GM19240 (cell line): Measurements from ENCODE around the gene MUCL3.
"Not testable (repeated sequence)": the region's sequence is repeated elsewhere in the genome, so short reads cannot be mapped to it uniquely, and the experiment has no call there.

Experiments
- DNase-seq: peaks from one replicate; pipeline ENCODE4 v3.0.0; 2011; ENCODE audit warnings: low spot score; ENCODE audit not compliant: insufficient read length

The MUCL3 gene

DNA sequence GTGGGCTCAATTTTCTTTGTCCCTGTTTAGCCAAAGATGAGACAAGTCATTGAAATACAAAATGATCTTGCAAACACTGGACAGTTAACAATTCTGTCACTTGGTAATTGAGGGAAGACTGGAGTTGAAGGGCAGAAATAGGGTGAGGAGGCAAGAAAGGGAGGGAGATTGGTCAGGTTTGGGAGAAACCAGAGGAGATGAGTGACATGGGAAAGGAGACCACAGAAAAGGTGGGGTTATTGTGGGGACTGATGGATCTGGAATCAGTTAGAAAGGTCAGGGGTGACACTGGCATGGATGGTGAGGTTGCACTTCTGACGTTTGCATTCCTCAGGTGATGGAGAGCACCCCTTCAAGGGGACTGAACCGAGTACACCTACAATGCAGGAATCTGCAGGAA lies 32.1 kb upstream of the MUCL3 start:
- DNase-seq, result no peak

DNA sequence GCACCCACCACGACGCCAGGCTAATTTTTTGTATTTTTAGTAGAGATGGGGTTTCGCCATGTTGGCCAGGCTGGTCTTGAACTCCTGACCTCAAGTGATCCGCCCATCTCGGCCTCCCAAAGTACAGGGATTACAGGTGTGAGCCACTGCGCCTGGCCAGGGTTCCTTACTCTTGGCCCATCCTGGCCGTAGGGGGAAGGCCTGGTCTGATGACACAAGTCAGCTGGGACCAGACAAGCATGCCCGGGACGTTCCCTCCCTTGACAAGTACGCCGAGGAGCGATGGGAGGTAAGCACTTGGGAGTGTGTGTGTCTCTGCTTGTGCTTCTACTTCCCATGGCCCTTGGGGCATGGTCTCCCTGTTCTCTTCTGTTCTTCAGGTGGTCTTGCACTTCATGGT lies 30.3 kb upstream of the MUCL3 start:
- DNase-seq, result not testable (repeated sequence)

DNA sequence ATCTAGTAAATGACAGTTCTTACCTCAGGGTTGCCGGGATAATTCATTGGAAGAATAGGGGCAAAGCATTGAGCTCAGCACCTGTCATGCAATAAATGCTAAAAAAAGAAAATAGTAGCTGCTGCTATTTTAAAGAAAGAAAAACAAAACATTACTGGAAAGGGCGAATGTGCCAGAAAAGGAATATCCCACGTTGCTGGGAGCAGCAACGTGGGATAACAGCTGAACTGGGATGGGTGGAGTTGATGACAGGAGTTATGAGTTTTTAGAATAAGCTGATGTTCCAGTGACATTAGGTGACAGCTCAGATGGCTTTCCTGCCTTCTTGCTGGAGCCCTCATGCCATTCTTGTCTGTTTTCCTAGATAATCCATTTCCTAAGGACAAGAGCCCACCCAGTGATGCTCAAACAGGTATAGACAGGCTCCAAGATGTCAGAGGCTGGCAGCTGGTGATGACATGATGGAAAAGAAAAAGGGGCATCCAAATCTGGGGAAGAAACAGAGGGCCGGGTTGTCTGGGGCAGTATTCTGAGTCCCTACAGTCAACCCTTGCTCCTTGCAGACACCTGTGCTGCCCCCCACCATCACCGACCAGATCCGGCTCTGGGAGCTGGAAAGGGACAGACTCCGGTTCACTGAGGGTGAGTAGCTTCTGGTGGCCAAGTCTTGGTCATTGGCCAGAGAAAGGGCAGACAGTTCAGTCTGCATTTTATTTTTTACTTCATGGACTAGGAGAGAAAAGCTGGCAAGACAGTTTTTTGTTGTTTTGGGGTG lies 27.8 kb upstream of the MUCL3 start:
- no peak for DNase-seq

DNA sequence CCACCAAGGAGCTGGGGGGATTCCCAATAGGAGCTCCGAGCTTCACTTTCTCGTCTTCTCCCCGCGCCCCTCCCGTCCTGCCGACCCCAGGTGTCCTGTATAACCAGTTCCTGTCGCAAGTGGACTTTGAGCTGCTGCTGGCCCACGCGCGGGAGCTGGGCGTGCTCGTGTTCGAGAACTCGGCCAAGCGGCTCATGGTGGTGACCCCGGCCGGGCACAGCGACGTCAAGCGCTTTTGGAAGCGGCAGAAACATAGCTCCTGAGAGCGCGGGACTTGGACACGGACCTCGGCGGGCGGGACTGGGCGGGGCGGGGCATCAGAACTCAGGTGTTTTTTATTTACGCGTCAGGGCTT lies 27.1 kb upstream of the MUCL3 start:
- DNase-seq, result no peak

DNA sequence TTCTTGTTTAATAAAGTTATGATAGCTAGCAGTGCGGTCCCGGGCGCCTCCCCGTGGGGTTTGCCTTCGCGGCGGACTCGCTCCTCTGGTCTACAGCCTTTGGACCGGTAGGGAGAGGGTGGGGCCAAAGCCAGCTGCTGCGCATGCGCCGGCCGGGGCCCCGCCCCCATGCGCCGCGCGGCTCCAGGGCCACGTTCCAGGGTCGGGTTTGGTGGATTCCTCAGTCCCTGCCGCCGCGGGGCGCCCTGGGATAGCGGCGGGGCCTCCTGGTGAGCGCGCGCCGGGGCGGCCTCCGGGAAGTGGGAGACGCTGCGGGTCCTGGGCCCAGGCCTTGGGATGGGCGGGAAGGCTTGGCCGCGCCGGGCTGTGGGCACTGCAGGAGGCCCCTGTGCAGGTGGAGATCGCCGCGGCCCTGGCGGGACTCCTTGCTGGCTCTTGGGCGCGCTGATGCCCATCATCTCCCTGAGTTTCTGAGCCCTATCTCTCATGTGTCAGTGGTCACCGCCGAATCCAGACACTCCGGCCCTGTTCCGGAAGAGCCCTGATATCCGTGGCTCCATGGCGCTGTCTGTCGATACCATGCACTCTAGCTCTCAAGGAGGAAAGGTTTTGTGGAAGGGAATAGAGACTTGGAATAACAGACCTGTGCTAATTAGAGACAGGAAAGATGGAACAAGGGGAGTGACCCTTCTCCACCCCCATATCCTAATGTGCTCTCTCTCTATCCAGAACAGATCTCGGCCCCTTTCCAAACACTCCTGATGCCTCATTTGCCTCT lies 26.5 kb upstream of the MUCL3 start, which contains the start of gene VARS2:
VARS2 (plus strand) TSS at position 163 of the 778 bp plus-strand sequence; CDS start at position 762, 599 bp downstream.
- DNase-seq, result peak; percentile 96

DNA sequence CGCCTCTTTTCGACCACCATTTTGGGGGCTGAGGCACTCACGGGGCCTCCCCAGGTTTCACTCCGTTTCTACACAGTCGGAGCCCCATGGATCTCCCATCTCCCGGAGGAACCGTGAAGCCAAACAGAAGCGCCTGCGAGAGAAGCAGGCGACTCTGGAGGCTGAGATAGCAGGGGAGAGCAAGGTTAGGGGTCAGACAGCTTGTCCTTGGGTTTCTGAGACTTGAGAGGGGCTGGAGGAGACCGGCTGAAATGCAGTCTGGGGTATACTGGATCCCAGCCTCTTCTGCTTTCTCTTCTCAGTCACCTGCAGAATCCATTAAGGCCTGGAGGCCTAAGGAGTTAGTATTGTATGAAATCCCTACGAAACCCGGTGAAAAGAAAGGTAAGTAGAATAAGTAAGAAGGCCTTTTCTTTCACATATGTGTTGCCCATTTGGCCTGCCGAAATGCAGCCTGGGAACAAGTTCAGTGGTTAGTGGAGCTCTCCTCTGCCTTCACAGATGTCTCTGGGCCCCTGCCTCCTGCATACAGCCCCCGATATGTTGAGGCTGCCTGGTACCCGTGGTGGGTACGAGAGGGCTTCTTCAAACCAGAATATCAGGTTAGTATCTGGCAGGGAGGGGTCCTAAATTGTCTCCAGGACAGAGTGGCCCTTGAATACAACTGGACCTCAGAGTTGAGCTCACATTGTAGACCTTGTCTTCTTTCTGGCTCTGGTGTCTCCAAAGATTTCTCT lies 25.8 kb upstream of the MUCL3 start:
- peak; percentile 19 for DNase-seq

DNA sequence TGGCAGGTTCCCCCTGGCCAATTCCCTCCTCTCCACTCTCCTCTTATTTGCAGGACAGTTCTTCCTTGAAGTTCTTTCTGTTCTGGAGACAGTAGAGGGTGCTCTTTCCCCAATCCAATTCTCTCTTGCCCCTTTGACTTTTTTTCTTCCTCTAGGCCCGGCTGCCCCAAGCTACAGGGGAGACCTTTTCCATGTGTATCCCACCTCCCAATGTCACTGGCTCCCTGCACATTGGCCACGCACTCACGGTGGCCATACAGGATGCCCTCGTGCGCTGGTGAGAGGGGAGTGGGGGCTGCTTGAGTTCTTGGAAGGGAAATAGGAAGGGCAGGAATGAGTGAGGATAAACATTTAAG lies 25.2 kb upstream of the MUCL3 start:
- DNase-seq, result peak; percentile 81

DNA sequence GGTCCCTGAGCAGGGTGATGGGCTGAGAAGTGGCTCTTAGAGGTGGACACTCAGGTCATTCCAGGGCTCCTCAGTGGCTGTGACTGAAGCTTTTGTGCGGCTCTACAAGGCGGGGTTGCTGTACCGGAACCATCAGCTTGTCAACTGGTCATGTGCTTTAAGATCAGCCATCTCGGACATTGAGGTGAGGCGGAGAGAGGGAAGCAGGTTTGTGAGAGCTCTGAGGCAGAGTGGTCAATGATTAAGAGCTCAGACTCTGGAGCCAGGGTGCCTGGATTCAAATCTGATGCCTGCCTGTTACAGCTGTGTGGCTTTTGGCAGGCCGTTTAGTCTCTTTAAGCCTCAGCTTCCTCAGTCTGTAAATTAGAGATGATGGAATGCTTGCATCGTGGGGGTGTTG lies 23.7 kb upstream of the MUCL3 start:
- DNase-seq, result no peak

DNA sequence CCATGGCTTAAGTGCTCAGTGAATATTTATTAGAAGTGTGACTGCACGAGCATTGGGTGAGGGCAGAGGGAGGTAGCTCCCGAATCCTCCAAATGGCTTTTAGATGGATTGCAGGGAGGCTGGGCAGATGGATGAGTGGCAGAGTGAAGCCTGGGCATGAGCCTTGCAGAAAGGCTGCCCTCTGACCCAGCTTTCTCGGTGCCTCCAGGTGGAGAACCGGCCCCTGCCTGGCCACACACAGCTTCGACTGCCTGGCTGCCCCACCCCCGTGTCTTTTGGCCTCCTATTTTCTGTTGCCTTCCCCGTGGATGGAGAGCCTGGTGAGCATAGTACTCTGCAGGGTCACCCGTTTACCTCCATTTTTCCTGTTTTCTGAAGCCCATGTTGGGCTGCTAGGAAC lies 23.3 kb upstream of the MUCL3 start:
- no peak for DNase-seq

DNA sequence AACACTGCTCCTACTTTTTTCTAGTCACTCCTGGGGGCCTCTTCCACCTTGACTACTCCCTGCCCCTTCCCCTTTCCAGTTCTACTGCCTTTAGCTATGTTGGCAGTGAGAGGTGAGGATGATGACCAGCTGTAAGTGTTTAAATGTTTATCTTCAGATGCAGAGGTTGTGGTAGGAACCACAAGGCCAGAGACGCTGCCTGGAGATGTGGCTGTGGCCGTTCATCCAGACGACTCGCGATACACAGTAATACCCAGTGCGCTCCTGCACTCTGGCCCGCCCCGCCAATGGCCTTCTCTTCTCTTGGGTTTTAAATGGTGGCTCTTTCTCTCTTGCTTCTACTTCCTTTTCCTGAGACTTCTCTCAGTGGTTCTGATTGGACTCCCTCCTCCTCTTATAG lies 22.1 kb upstream of the MUCL3 start:
- no peak for DNase-seq

DNA sequence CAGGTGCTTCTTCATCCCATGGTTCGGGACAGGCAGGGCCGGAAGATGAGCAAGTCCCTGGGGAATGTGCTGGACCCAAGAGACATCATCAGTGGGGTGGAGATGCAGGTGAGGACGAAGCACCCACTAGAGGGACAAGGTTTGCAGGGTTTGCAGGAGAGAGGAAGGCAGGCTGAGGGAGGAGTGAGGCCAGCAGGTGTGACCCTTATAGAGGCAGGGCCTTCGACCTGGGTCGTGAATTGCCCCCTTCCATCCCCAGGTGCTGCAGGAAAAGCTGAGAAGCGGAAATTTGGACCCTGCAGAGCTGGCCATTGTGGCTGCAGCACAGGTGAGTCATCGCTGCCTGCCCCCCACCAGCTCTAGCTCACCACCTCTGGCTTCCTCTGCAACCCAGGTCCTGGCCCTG lies 18.3 kb upstream of the MUCL3 start:
- DNase-seq, result no peak

DNA sequence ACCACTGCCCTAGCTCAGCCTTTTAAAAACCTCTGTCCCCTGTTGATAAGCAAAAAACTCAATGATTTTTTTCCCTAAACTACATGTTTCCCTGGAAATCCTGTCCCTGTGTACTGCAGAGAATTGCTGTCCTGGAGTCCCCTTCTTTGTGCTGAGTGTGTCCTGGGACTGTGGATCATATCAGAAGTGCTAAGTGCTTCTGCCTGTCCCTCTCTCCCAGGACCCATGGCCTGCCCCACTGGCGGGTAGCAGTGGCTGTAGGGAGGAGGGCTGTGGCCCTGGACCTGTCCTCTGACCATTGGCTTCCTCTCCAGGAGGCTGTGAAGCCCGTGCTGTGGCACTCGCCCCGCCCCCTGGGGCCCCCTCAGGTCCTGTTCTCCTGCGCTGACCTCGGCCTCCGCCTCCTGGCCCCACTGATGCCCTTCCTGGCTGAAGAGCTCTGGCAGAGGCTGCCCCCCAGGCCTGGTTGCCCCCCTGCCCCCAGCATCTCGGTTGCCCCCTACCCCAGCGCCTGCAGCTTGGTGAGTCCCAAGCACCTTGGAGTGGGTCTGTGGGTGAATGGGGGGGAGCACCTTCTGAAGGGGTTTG lies 16.6 kb upstream of the MUCL3 start:
- not testable (repeated sequence) for DNase-seq

DNA sequence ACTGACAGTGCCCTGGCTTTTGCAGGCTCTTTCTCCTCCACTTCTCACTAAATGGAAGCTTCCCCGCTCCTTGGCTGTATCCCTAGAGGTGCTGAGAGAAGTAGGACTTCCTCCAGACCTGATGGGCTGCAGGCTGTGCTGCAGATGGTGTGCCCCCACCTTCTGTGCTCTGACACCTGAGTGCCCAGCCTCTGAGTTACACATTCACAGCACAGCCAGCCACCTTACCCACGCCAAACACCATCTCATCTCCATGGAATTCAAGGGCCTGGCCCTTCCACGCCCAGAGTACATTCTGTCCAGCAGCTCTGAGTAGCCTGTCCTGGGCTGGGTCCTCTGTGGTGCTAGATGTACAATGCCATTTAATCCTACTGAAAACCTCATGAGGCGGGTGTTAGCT lies 14.1 kb upstream of the MUCL3 start:
- no peak for DNase-seq

DNA sequence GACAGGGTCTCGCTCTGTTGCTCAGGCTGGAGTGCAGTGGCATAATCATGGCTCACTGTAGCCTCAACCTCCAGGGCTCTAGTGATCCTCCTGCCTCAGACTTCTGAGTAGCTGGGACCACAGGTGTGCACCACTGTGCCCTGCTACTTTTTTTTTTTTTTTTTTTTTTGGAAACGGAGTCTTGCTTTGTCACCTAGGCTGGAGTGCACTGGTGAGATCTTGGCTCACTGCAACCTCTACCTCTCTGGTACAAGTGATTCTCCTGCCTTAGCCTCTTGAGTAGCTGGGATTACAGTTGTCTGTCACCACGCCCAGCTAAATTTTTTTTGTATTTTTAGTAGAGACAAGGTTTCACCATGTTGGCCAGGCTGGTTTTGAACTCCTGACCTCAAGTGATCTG lies 13.7 kb upstream of the MUCL3 start:
- DNase-seq, result not testable (repeated sequence)

DNA sequence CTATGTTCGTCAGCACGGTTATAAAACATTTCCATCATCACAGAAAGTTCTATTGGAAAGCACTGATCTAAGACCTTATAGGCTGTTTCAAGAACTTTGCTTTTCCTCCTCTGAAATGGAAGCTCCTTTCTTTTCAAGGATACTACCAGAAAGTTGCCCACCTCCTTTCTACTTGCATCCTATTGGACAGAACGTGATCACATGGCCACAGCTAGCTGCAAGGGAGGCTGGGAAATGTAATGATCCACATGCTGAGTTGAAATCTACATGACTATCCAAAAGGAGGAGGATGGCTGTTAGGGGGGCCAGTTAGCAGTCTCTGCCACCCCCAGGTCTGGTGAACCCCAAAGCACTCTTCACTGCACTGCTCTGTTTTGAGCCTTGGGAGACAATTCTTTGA lies 12.1 kb upstream of the MUCL3 start:
- DNase-seq, result no peak

DNA sequence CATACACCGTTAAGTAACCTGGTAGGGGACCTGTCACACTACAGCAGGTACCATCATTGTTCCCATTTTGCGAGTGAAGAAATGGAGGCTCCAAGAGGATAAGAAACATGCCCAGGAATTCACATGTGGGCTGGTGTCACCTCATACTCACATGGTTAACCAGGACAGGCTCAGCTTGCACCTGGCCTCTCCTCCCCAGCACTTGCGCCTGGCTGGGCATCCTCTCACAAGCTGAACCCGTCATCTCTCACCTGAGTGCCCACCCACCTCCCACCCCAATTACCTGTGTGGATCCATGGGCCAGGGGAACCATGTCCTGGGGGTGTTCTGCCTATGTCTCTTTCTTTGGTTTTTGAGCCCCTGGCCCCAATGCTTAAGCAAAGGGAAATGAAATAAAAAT lies 10.3 kb upstream of the MUCL3 start:
- no peak for DNase-seq

DNA sequence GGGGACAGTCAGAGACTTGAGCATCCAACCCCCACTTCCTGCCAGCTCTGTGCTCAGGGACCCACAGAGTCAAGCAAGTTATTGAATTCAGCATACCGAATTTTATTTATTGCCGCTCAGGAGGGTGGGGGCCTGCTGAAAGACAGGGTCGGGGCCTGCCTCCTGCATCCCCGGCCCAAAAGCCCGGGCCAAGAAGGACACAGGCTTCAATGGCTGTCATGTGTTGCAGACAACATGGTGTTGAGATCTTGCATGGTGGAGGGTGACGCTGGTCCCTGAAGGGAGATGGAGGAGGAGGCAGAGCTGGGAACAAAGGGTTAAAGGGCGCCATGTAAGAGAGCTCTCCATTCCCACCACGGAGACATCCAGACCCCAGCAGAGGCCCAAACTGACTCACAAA lies 9.5 kb upstream of the MUCL3 start:
- no peak for DNase-seq

DNA sequence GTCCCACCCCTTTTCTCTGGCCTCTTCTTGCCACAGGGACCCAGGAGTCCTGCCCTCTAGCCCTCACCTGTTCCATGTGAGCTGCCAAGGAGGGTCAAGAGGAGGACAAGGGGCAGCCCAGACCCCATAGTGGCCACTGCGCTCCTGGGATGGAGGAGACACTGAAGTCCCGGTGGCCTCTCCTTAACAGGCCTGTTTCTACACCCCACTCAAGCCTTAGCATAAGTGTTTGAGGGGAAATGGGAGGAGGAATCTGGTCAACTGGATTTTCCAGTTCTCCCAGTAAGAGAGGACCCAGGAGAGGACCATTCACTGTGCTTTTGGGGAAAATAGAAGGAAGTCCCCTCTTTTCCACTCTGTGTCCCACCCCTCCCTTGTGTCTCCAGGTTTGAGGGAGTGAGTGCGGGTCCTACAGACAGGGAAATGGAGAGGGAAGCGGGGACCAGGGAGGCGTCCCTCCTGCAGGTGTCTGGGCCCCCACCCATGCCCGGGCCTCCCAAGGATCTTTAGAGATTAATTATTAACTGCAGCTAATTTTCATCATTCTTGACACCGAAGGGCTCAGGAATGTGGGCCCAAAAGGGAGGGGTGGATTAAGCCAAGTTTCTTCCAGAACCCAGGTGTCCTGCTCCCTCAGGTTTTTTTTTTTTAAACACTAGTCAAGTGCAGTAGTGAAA lies 8.7 kb upstream of the MUCL3 start, which contains the start of gene SFTA2:
SFTA2 (minus strand) TSS at position 202 of the 677 bp plus-strand sequence; CDS start at position 128, 74 bp downstream.
- no peak for DNase-seq

DNA sequence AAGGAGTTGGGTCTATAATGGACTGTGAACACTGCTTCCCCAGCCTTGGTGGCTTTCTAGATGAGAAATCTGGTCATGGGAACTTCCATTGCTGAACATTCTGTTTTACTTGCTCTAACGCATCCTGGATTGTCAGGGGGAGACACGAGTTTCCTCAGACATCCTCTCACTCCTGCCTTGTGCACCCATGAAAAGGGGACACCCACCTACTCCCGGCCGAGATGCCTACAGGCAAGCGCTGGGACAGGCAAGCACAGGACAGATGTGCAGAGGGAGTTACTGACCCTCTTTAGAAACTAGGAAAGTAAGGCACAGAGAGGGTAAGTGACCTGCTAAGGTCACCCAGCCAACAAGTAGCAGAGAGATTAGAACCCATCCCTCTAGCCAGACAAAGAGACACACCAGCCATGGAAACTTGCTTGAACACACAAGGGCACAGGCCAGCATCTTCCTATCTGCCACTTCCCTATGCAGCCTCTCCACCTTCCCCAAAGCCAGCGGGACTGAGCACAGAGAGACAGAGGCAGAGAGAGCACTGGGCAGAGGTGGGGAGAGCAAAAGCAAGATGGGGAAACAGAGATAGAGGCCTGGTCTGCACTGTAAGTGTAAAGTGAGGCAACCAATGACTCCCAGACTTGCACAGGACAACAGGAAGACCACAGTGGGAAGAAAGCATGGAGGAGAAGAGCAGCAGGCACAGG lies 8.0 kb upstream of the MUCL3 start:
- no peak for DNase-seq

DNA sequence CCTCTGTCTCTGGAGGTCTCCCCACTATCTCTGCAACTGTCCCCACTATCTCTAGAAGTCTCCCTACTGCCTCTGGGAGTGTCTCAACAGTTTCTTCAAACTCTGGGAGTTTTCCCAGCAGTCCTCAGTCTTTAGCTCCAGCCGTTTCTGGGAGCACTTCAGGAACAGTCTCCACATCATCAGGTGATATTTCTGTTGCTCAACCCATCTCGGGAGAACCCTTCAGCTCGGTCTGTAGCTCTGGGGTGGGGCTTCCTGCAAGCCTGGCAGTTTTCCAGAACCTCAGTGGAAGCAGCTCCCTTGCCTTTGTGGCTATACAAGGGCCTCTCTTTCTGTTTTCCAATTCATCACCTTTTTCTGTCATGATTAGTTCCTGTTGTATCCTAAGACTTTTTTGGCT lies 5.8 kb upstream of the MUCL3 start:
- no peak for DNase-seq

DNA sequence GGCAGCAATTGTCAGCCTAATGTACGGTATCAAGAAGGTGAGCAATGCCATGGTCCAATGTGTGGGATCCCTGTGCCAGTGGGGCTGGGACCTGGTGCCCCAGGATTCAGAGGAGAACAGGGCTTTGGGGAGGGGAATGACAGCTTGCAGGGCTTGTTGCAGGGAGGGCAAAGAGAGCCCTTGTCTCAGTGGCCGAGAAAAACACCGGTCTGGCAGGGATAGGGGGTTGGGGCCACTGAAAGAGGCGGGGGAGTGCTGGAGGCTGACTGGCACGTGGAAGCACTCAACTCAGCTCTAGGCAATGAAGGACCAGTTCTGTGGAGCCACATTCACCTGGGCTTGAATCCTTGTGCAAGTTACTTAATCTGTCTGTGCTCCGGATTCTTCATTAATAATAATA lies 3.5 kb upstream of the MUCL3 start:
- no peak for DNase-seq
